SIG-M5 treated with dmso at 0.1 percent for 504 hours (cell line): ENCODE data around the gene LRRK2.
A peak's percentile ranks its signal among the peaks of the same experiment; 100 is the strongest.
"Not testable (repeated sequence)": the region's sequence is repeated elsewhere in the genome, so short reads cannot be mapped to it uniquely, and the experiment has no call there.

Experiments
- DNase-seq: peaks from one replicate; lab custom pipeline; 2025; ENCODE audit not compliant: unreplicated experiment; lab: John Stamatoyannopoulos, UW

Gene LRRK2

DNA sequence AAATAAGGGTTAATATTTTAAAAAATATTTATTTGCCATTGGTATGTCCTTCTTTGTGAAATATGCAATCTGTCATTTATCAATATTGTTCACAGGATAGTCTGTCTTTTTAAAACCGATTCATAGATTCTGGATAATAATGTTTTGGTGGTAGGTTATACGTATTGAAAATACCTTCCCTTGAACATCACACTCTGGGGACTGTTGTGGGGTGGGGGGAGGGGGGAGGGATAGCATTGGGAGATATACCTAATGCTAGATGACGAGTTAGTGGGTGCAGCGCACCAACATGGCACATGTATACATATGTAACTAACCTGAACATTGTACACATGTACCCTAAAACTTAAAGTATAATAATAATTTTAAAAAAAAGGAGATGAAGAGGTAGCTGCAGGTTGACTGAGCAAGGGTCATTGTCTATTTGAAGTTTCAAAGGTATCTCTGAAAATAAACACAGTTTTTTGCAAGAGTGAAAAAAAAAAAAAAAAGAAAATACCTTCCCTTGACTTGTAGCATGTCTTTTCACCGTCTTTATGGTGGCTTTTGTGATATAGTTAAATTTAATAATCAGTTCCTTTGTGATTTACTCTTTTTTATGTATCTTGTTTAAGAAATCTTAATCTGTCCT, 19.8 kb downstream of the LRRK2 start:
- DNase-seq: not testable (repeated sequence)

DNA sequence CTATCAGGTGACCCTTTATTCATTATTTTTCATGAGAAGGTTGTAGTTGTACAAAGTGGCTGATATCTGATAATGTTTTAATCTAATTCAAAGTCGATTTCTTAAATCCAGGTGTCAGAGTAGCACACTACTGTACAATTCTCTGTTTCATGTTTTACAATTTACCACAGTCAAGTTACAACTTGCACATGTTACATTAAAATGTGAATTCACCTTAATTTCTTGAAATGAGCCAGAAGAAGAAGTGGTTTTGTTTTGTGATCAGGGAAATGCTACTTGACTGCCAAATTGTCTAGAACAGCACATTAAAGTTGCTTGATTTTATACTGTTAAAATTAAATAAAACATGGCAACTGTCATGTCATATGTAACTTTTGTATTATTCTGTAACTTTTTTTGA, 23.2 kb downstream of the LRRK2 start:
- DNase-seq: no peak

DNA sequence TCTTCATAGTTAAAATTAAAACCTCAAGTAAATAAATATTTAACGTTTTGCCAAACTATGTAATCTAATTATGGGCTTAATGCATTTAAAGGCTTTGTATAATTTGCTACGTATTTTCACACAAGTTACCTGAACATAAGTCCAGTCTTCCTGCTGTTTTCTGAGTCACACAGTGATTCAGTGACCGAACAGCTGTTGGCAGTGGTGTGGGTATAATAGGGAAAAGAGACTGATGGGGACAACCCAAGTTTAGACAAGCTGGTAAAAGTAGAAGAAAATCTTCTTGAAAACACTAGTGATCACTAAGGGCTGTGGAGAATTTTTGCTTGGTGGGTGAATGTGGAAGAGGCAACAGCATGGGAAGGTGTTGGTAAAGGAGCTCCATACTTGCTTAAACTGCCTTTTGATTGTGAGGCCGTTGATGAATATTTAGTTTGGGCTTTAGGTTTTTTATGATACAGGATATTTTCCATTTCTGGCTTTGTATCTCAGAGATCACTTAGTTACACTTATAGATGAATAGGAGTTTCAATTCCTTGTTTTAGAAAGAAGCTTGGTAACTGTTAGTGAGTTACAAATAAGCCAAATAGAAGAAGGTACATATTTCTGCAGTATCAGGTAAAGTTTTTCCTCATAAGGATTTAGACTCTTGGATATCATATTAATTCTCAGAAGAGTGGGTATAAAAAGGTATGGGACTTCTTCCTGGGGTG, 23.9 kb downstream of the LRRK2 start:
- no peak for DNase-seq

DNA sequence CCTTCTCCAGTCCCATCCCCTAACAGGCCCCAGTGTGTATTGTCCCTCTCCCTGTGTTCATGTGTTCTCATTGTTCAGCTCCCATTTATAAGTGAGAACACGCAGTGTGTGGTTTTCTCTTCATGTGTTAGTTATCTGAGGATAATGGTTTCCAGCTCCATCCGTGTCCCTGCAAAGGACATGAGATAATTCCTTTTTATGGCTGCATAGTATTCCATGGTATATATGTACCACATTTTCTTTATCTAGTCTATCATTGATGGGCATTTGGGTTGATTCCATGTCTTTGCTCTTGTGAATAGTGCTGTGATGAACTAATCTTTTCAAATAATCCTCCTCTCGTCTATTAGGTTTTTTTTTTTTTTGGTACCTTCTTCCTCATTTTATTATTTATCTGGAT, 25.9 kb downstream of the LRRK2 start:
- DNase-seq: not testable (repeated sequence)

DNA sequence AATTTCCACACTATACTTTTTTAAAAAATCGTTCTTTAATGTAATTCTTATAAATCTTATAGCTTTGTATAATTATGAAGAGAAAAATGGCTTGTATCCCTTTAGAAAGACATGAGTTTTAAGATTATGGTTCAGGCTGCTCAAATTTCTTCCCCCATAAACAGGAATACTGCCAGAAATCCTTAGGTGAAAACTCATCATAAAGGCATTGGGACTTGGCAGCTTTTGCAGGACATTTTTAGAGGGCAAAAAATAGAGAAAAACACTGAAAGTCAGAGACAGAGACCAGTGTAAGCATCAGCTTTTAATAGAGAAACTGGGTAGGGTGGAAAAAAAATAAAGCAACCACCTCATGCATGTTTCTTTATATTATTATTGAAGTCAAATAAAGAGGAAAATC, 29.1 kb downstream of the LRRK2 start:
- DNase-seq: no peak

DNA sequence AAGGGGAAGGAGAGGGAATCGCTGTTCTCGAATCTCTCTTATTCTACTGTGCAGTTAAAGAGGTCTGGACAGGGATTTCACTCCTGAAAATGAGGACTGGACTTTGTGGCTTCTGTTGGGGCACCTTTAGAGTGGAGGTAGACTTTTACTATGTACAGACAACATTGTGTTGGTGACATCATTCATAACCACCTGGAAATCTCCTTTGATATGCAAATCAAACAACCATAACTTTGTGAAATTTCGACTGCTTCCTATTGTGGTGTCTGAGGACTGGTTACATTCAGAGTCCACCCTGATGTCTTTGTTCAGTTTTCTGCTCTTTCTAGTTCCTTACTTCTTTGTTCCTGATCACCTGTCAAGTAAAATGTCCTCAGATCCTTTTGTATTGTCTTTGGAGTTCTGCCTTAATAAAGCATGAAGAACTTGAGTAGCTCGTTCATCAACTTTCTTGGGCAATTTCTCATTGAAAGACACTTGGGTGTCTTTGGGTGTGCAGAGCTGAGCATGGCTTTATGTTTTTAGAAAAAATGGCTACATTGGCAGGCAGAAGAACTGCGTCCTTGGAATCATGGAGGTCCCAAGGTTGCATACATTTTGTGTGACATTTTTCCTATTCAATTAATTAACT, 29.8 kb downstream of the LRRK2 start:
- DNase-seq: no peak

DNA sequence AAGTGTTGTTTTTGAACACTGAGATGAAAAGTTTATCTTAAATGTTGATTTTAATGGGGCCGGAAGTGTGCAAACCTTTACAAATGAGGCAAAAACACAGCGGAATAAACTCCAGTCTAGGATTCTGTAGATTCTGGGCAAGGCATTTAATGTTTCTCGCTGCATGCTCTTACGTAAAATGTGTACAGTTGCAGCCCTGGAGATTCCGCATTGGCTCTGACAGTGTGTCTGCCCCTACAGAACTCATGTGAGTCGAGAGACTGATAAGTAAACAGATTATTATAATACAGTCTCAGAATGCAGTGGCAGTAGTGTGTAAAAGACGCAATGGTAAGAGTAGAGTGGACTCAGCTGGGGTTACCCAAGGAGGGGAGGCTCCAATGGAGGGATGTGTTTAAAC, 33.6 kb downstream of the LRRK2 start:
- DNase-seq: no peak

DNA sequence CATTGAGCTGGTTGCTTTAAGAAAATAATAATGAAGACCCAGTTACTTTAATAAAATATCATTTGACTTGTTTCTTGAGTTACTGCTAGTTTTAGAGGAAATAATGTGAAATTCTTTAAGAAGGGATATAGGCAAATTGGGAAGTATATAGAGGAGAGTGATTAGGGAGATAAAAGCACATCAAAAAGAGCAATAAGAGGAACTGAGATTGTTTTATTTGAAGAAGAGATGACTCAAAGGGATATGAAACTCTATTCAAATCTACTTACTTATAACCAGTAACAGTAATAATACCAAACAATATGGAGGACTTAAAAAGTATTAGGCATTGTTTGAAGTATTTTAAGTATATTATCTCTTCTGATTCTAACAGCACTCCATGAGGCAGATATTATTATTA, 37.1 kb downstream of the LRRK2 start:
- DNase-seq: peak; percentile 34

DNA sequence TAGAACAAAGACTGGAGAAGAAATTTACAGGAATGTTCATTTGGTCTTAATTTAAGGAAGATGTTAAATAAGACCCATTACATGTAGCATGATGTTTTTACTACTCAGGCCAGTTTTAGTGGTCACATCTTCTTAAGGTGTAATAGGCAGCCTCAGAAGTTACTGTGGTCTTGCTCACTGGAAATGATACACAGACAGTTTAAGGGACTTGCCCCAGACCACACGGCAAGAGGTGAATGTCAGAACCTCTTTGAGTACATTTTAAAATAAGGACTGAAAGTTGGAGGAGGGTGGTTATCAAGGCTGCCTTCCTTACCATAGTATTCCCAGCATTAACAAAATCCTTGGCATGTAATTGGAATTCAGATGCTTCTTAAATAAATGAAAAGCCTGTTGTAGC, 37.9 kb downstream of the LRRK2 start:
- no peak for DNase-seq

DNA sequence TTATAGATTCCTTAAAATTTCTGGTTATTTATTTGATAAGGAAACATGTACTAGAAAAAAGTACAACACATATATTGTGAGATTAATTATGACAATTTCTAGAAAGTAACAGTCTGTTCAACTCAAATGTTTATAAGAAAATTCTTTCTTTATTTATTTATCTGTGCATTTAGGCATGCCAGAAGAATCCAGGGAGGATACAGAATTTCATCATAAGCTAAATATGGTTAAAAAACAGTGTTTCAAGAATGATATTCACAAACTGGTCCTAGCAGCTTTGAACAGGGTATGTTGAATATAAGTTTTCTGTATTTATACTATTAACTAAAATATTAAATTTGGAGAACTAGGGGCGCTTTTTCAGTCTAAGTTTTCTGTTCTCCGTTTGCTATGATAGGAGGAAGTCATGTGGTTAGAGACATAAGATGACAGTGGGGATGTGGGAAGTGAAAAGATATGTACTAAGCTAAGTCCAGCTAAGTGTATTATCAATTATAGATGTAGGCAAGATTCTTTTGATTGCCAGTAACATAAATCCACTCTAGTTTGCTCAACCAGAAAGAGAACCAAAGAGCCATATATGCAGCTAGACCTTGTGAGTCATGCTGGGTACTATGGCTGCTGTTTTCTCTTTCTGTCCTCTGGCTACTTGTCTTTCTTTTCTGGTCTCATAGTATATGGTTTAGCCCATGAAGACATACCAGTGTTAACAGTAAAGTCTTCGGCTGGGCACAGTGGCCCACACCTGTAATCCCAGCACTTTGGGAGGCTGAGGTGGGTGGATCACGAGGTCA, 39.0 kb downstream of the LRRK2 start:
- peak; percentile 49 for DNase-seq

DNA sequence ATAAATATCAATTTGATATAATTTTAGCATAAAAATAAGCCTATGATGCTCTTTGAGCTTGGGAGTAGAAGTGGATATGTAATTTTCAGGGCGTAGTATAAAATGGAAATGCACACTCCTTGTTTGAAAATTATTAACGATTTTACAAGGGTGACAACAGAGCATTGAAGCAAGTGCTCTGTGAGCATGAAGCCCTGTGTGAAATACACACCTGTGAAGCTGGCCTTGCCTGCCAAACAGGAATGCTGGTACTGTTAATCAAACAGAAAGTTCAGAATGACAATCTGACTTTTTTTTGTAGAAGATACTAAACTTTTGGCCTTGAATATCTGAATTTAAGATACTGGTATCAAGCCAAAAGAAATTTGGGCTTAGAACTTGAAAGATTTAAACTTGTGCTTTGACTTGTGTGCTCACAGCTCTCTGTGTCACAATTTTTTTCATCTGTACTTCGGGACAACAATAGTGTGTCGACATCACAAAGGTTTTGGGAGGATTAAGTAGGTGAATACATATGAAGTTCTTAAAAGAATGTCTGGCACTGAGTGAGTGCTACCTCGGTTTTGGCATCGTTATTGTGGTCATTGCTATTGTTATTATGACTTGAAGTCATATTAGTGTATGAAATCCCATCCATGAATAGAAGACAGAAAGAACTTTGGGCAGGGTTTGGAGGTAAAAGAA, 47.3 kb downstream of the LRRK2 start:
- no peak for DNase-seq

DNA sequence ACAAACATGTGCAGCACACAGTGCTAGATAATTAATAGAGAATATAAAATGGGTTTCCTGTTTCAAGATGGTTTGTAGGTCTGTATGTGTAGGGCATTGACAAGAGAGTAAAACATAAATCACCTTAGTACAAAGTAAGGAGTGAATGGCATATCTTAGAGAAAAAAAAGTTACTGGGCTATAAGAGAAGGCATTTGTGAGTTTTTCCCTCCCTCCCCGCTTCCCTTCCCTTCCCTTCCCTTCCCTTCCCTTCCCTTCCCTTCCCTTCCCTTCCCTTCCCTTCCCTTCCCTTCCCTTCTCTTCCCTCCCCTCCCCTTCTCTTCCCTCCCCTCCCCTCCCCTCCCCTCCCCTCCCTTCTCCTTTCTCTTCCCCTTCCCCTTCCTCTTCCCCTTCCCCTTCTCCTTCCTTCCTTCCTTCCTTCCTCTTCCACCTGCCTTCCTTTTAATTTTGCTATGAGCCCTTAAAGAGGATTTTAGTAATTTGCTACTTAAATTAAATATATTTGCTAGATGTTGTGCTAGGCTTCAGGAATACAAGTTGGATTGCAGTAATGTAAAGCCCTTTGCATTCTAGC, 57.1 kb downstream of the LRRK2 start:
- no peak for DNase-seq

DNA sequence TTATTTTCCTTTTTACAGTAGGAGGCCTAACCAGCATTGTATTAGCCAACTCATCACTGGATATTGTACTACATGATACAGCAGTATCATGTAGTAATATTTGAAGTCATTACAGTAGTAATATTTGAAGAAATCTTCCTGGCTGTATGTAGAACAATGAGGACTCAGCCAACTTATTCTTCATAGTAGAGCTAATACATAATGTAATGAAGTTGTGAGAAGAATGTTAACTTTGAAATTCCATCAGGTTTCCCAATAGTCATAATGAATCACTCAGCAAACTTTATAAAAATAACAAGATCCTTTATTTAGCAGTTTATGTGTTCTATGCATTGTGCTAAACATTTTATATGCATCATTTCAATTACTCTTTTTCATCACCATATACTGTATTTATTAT, 61.8 kb downstream of the LRRK2 start:
- no peak for DNase-seq

DNA sequence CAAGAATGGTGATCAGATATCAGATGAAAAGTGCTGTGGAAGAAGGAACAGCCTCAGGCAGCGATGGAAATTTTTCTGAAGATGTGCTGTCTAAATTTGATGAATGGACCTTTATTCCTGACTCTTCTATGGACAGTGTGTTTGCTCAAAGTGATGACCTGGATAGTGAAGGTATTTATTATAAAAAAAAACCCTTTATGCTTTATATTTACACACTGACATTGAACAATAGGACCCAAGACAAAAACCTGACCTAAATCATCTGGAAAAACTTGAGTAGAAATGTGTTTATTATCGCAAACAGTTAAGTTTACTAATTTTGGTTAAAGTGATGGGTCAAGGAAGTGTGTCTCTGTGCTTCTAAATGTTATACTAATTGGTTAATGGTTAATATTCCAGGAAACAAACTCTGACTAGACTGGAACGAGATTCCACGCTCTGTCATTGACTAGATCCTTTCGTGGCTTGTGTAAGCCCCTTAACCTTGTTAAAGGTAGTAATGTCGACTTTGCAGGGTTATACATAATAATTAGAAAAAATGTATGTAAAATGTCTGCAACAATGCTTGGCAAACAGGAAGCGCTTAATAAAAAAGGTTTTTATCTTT, 62.7 kb downstream of the LRRK2 start:
- no peak for DNase-seq

DNA sequence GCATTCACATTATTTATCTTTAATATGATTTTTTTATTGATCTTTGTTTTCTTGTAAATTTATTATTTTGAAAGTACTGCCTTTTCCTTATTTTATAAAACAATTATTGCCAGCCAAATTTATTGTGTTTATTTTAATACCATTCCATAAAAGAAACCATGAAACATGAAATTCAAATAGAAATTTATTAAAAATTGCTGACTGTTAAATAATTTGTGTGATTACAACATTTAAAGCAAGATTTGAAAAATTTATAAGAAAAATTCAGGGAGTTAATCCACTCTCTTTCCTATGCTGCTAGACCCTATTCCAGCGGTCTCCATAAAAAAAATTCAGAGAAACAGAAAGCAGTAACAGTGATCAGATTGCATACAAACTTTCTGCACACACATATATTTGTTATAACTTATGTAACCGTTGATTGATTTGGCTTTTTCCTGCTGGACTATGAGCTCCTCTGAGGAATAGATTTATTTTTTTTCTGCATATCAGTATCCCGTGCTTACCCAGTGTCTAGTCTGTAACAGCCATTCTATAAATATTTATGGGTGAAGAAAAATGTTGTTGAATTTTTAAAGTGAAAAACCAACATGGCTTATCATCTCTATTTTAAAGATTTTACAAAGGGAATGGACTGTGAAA, 68.1 kb downstream of the LRRK2 start:
- no peak for DNase-seq

DNA sequence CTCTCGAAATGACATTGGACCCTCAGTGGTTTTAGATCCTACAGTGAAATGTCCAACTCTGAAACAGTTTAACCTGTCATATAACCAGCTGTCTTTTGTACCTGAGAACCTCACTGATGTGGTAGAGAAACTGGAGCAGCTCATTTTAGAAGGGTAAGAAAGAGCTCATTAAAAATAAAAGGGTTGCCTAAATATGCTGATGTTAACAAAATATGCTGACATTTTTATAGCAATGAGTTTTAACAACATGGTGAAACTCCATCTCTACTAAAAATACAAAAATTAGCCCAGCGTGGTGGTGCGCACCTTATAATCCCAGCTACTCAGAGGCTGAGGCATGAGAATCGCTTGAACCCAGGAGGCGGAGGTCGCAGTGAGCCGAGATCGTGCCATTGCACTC, 73.5 kb downstream of the LRRK2 start:
- no peak for DNase-seq

DNA sequence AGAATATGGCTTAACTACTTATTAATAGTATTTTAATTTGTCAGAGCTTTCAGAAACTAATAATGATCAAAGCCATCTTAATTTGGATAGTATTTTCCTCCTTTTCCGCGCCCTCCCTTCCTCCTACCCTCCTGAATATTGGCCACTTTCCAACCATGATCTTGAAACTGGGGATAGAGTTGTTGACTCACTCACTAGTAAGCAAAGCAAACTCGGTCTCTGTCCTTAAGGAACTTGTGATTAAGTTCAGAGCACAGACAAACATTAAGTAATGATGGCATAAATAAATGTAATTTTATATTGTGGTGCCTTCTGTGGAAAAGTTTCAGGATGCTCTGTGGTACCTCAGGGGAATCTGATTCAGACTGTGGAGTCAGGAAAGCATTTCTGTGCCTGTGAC, 75.7 kb downstream of the LRRK2 start:
- DNase-seq: no peak

DNA sequence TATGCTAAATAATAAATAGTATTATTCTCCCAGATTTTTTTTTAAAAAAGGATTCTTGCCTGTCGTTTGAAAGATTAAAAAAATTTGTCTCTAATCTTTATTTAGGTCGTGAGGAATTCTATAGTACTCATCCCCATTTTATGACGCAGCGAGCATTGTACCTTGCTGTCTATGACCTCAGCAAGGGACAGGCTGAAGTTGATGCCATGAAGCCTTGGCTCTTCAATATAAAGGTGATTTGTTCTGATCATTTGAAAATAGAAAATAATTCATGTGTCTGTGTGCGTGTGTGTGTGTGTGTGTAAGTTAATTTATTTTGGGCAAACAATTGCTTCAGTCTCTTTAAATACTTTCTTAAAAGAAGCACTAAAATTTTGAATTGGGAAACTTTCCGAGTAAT, 84.2 kb downstream of the LRRK2 start:
- no peak for DNase-seq

DNA sequence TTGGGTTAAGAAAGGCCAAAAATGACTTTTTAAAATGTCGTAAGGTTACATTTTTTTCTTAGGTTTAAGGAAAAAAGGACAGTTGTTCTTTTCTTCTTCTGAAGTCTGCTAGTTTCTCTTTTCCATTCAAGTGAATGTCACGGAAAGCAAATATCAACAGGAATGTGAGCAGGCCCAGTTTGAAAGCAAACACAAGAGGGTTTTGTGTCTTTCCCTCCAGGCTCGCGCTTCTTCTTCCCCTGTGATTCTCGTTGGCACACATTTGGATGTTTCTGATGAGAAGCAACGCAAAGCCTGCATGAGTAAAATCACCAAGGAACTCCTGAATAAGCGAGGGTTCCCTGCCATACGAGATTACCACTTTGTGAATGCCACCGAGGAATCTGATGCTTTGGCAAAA, 85.4 kb downstream of the LRRK2 start:
- no peak for DNase-seq

DNA sequence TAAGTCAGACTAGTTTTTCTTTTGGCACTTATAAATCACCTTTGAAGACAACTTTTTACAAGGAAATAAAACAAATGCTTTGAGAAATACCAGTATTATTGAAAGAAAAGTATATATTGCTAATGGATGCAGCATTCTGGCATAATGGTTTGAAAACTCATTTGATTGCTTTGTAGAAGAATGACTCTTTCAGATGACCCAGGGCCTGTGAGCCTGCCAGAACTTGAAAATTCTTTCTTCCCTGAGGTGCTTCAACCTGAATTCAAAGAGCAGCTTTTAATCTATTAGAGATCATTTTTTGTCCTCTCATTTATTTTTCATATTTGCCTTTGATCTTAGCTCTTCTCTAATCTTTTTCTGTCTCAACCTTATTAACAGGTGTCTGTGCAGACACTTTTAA, 87.4 kb downstream of the LRRK2 start:
- DNase-seq: no peak
